ENCODE measurements around the gene GAL3ST2.
"Not testable (repeated sequence)": the region's sequence is repeated elsewhere in the genome, so short reads cannot be mapped to it uniquely, and the experiment has no call there.

Gene GAL3ST2

DNA sequence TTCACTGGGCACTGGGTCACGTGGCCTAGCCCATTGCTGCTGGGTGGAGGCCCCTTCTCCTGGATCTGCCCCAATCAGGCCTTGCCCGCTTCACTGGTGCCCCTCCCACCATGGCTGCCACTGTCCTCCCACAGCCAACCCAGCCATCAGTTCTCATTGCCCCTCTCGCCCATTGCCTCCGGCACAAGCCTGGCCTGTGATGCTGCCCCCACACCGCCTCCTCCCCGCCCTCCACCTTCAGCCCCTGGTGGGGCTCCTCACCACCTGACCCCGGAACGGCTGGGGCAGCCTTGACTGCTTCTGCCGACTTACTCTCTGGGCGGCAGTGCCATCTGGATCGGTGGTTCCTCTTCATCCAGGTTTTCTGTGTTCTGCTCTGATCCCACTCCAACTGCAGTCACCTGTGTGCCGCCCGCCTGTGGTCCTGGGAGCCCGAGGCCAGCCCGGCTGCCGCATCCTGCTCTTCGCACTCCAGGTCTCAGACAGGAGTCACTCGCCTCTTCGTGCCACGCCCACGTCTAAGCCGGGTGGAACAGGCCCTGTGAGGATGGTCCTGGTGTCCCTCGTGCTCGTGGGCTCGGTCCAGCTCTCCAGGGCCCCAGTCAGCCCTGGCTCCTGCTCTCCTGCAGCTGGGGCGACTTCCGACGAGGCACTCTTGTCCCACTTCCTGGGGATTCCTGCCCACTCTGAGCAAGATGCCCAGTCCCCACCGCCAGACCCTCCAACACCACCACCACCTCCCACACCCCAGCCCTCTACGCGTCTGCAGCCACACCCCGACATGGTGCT is 28.0 kb upstream of the GAL3ST2 start:
- DNase-seq (ENCODE audit: low read depth in 2 of 2): no peak

DNA sequence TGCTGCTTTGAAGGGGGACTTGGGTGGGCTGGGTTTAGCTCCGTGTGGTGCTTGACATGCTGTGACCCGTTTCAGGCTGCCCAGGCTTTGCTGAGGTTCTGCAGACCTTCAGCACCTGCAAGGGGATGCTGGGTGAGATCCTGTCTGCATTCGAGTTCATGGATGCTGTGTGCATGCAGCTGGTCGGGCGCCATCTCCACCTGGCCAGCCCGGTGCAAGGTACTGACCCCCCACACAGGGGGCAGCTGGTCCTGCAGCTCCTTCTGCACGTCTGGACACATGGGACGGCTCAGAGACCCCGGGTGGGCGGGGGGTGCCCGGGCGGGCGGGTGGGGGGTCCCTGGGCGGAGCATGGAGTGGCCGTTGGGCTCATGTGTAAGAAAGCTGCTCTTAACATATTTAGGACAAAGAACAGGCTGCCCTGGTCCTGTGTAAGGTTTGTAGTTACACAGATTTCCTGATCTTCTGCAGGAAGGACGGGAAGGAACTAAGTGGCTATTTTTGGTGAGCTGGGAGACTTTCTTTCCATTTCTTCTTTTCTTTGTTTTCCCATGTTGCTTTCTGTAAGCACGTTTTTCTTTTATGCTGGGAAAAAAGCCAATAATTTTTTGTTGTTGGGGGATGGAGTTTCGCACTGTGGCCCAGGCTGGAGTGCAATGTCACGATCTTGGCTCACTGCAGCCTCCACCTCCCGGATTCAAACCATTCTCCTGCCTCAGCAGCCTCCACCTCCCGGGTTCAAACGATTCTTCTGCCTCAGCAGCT is 26.4 kb upstream of the GAL3ST2 start:
- no peak for DNase-seq (ENCODE audit: low read depth in 2 of 2)

- no peak for DNase-seq (ENCODE audit: low read depth in 2 of 2)
These were observed 25.5 kb upstream of the GAL3ST2 start for GRCh38 chr2:241751152-241751551.

GRCh38 chr2:241751776-241752175 is 24.8 kb upstream of the GAL3ST2 start:
- no peak for DNase-seq (ENCODE audit: low read depth in 2 of 2)

GRCh38 chr2:241752253-241752652 is 24.4 kb upstream of the GAL3ST2 start:
- DNase-seq (ENCODE audit: low read depth in 2 of 2): no peak

GRCh38 chr2:241752689-241753276 is 23.8 kb upstream of the GAL3ST2 start:
- no peak for DNase-seq (ENCODE audit: low read depth in 2 of 2)

- DNase-seq (ENCODE audit: low read depth in 2 of 2): no peak
These were observed 23.1 kb upstream of the GAL3ST2 start for GRCh38 chr2:241753493-241753892.

DNA sequence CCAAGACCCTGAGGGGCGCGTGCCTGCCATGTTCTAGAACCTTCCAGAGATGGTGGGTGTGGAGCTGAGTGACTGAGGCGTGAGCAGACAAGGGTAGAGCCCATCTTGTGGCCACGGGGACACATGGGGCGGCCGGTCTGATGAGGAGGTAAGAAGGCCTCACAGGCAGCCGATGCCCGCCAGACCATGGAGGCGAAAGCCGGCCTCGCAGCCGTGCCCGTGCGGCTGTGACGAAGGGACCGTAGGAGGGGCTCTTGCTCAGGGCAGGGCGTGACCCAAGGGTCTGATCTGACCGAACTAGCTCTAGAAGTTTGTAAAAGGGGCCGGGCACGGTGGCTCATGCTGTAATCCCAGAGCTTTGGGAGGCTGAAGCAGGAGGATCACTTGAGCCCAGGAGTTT is 22.6 kb upstream of the GAL3ST2 start:
- DNase-seq (ENCODE audit: low read depth in 2 of 2): no peak

DNA sequence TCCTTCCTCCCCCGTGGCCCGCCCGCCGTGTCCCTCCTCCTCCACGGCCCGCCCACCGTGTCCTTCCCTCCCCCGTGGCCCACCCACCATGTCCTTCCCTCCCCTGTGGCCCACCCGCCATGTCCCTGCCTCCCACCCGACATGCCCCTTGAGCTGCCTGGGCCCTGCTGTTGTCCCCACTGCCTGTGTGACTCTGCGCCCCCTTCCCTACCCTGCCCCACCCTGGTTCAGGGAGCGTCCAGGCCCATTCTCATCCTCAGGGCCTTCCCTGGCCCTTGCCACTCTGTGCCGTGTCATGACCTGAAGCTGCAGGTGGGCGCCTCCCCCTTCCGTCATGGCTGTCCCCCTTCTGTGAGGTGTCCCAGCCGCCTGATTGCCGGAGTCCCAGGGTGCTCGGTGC is 21.5 kb upstream of the GAL3ST2 start:
- no peak for DNase-seq (ENCODE audit: low read depth in 2 of 2)

DNA sequence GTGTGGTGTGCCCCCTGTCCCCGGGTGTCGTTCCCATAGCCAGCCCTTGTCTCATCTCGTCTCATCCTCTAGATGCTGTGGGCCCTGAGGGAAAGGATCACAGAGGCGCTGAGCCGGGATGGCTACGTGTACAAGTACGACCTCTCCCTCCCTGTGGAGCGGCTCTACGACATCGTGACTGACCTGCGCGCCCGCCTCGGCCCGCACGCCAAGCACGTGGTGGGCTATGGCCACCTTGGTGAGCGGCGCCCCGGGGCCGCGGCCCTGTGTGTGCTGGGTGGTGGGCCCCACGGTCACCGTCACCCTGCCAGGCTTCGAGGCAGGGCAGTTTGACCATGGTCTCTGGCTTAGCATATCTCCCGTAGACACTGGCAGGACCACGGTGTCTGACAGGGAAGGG is 20.8 kb upstream of the GAL3ST2 start:
- DNase-seq (ENCODE audit: low read depth in 2 of 2): no peak

DNA sequence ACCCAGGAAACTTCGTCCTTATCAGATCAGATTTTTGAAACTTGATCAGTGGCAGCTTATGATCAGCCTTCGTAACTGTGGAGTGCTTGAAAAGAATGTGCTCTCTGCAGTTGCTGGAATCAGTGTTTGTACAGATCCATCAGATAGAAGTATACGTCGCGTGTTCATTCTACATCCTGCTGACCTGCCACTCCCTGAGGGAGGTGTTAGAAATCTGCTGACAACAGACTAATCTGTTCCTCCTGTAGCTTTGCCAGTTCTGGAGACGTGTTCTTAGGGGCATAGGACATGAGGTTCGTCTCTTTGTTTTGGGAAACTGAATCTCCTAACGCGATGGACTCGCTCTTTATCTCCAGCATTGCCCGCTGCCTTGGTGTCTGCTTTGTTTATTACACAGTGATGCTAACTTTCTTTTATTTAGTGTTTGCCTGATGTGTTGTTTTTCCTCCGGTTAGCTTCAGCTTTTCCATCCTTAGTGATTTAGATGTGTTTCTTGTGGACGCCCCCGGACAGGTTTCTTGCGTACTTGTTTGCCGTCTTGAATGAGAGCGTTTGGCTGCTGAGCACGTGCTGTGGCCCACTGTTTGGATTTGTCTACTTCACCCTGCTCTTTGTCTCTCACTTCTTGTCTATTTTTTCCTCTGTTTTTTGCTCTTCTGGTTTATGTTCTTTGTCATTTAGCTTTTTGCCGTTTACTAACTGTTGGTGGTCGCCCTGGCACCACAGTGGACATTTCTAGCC is 17.4 kb upstream of the GAL3ST2 start:
- DNase-seq (ENCODE audit: low read depth in 2 of 2): no peak

- not testable (repeated sequence) for DNase-seq (ENCODE audit: low read depth in 2 of 2)
These were observed 16.7 kb upstream of the GAL3ST2 start for GRCh38 chr2:241759893-241760292.

DNA sequence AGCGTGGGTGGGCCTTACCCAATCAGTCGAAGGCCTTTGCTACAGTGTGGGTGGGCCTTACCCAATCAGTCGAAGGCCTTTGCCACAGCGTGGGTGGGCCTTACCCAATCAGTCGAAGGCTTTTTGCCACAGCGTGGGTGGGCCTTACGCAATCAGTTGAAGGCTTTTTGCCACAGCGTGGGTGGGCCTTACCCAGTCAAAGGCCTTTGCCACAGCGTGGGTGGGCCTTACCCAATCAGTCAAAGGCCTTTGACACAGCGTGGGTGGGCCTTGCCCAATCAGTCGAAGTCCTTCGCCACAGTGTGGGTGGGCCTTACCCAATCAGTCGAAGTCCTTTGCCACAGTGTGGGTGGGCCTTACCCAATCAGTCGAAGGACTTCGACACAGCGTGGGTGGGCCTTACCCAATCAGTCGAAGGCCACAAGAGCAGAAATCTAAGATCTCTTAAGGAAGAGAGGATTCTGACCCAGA is 16.3 kb upstream of the GAL3ST2 start:
- no peak for DNase-seq (ENCODE audit: low read depth in 2 of 2)

- DNase-seq (ENCODE audit: low read depth in 2 of 2): no peak
These were observed 14.2 kb upstream of the GAL3ST2 start for GRCh38 chr2:241762321-241762932.

DNA sequence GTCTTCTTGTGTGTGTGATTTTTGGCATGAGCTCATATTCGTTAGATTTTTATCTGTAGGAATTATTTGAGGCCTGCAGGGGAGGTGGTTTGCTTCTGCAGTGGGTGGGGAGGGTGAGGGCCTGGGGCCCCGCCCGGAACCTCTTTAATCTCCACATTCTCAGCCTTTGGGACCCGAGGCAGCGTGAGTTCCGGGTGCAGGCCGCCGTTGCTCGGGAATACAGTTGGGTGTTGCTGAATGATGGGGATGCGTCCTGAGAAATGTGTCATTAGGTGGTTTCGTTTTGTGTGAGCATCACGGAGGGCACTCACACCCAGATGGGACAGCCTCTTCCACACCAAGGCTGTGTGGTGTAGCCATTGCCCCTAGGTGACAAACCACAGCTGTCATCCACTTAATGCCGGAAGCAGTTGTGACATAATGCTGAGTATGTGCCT is 13.7 kb upstream of the GAL3ST2 start:
- no peak for DNase-seq (ENCODE audit: low read depth in 2 of 2)

- DNase-seq (ENCODE audit: low read depth in 2 of 2): no peak
These were observed 12.9 kb upstream of the GAL3ST2 start for GRCh38 chr2:241763551-241764274.

DNA sequence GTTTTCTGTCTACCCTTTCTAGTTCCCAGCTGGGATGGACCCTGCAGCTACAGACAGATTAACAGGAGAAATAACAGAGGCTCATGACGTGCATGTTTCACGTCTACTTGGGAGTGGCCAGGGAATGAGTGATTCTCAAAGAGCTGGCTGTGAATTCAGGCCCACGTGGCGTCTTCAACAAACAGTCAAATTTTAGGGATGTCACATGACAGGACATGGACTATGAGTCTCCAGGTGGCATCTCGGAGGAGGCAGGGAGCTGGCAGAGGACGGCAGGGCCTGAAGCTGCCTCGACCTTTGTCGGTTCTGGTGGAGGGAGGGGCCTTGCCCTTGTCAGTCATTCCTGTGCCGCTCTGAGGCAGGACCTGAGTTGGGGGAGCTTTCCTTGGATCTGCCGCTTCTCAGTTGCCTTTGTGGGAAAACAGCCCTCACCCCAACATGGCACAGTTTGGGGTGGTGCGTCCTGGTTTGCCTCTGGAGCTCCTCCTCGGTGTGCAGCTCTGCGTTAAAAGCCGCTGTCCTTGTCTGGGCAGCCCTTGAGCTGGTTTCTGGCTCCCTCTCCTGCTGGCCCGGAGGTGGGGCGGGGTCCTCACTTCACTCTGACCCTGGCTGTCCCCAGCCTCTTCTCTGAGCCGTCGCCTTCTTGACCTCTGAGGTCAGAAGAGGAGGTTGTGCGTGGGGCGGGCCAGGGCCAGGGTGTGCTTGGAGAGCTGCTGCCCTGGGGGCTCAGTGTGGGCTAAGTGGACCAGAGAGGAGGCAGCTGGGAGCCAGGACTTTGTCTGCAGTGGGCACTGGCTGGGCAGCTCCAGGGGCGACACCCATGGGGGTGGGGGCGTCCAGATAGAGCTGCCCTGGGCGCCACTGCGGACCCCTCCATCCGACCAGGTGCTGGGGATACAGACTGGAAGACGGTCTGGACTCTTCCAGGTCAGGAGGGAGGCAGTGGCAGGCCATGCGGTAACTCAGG is 12.1 kb upstream of the GAL3ST2 start:
- DNase-seq (ENCODE audit: low read depth in 2 of 2): no peak

GRCh38 chr2:241767464-241768250 is 9.0 kb upstream of the GAL3ST2 start:
- DNase-seq (ENCODE audit: low read depth in 2 of 2): no peak

DNA sequence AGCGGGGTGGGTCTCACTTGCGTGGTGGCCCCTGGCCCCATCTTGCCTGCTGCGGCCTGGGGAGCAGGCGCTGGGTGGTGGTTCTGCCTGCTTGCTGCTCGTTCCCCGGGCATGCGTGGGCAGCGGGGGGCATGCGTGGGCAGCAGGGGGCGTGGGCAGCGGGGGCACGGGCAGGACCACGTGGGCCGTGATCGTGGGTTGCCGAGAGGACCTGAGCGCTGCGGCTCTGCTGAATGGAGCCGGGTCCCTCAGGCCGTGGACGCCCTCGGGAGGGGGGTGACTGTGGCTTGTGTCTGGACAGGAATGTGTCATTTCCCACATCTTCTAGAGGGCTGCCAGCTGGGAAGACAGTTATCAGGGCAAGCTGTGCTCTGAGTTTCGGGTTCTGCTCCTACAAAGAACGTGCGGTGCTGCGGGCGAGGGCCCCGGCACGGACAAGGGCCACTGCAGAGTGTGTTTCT is 8.3 kb upstream of the GAL3ST2 start:
- DNase-seq (ENCODE audit: low read depth in 2 of 2): no peak

Measured in fibroblast of skin of left biceps (primary cell).